Hepatocyte (in vitro differentiated cells): ENCODE results near the gene TNFRSF21.

Experiments
- EZH2 ChIP-seq: fragments of 200-600 bp; sonication (generic); IDR thresholded peaks from 2 replicates; pipeline ENCODE4 v1.6.1; 2016; ENCODE audit warnings: antibody characterized with exemption, mild to moderate bottlenecking, borderline replicate concordance
- EZH2phosphoT487 ChIP-seq: fragments of 200-600 bp; sonication (generic); IDR thresholded peaks from one replicate; pipeline ENCODE4 v1.6.1; 2018; ENCODE audit warnings: antibody characterized with exemption, mild to moderate bottlenecking, low read depth, moderate library complexity; ENCODE audit not compliant: unreplicated experiment, severe bottlenecking
- TF ChIP-seq, protein P1 (sequence below): fragments of 200-600 bp; sonication (generic); IDR thresholded peaks from 2 replicates; pipeline ENCODE4 v1.5.1; 2016; ENCODE audit warnings: antibody characterized with exemption, mild to moderate bottlenecking; ENCODE audit not compliant: poor library complexity

GRCh38 chr6:47319382-47319781, 9.7 kb upstream of the TNFRSF21 start:
- TF ChIP-seq, protein P1, sequence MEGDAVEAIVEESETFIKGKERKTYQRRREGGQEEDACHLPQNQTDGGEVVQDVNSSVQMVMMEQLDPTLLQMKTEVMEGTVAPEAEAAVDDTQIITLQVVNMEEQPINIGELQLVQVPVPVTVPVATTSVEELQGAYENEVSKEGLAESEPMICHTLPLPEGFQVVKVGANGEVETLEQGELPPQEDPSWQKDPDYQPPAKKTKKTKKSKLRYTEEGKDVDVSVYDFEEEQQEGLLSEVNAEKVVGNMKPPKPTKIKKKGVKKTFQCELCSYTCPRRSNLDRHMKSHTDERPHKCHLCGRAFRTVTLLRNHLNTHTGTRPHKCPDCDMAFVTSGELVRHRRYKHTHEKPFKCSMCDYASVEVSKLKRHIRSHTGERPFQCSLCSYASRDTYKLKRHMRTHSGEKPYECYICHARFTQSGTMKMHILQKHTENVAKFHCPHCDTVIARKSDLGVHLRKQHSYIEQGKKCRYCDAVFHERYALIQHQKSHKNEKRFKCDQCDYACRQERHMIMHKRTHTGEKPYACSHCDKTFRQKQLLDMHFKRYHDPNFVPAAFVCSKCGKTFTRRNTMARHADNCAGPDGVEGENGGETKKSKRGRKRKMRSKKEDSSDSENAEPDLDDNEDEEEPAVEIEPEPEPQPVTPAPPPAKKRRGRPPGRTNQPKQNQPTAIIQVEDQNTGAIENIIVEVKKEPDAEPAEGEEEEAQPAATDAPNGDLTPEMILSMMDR, result no peak
- TF ChIP-seq EZH2phosphoT487 (no peak), EZH2 (no peak)
